ENCODE data around the gene OSBPL2.

DNA sequence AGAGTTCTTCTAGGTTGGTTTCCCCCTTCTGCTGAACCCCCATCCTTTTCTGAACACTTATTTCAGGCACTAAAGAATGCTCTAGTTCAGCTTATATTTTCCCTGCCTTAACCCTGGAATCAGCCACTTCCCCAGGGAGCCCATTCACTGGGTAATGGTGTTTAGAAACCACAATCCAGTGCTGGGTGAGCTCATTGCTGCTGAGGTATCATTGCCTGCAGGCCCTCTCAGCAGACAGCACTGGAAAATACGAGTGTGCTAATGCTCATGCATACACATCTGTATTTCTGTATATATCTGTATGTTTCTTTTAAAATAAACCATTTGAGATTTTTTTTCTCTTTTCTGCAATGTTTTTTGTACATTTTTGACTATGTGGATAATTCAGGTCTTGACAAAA, 27.0 kb downstream of the OSBPL2 start:
- TF ChIP-seq, protein P1, sequence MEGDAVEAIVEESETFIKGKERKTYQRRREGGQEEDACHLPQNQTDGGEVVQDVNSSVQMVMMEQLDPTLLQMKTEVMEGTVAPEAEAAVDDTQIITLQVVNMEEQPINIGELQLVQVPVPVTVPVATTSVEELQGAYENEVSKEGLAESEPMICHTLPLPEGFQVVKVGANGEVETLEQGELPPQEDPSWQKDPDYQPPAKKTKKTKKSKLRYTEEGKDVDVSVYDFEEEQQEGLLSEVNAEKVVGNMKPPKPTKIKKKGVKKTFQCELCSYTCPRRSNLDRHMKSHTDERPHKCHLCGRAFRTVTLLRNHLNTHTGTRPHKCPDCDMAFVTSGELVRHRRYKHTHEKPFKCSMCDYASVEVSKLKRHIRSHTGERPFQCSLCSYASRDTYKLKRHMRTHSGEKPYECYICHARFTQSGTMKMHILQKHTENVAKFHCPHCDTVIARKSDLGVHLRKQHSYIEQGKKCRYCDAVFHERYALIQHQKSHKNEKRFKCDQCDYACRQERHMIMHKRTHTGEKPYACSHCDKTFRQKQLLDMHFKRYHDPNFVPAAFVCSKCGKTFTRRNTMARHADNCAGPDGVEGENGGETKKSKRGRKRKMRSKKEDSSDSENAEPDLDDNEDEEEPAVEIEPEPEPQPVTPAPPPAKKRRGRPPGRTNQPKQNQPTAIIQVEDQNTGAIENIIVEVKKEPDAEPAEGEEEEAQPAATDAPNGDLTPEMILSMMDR (IDR thresholded peaks at IDR 0.05), result no peak
- no peak for TF ChIP-seq EZH2 (IDR thresholded peaks at IDR 0.05)
- TF ChIP-seq EZH2phosphoT487 (IDR thresholded peaks at IDR 0.05), result no peak

Data from neural progenitor cell (in vitro differentiated cells).